RWPE2 (cell line): ENCODE measurements around the gene GET4.

ENCODE experiments used
- ATAC-seq: fragments of 200-7000 bp; cut with Tn5 transposase; 3 replicates; pipeline ENCODE4 v1.9.1; 2021; ENCODE audit warnings: low read depth
- DNase-seq: peaks from one replicate; pipeline ENCODE4 v3.0.0-alpha.2; 2020; ENCODE audit warnings: low spot score
- H3K27ac ChIP-seq: fragments of 450-650 bp; 2 replicates; pipeline ENCODE4 v1.5.1; 2017; ENCODE audit warnings: mild to moderate bottlenecking; ENCODE audit not compliant: poor library complexity, severe bottlenecking
- H3K27me3 ChIP-seq: fragments of 250-450 bp; sonication (Bioruptor Pico); 2 replicates; pipeline ENCODE4 v1.5.1; 2021; ENCODE audit warnings: mild to moderate bottlenecking, moderate library complexity; ENCODE audit not compliant: insufficient read depth, poor library complexity, severe bottlenecking
- H3K36me3 ChIP-seq: fragments of 250-450 bp; sonication (Bioruptor Pico); 2 replicates; pipeline ENCODE4 v1.5.1; 2020; ENCODE audit warnings: low read depth, mild to moderate bottlenecking, moderate library complexity
- H3K4me1 ChIP-seq: fragments of 250-450 bp; sonication (Bioruptor Pico); 2 replicates; pipeline ENCODE4 v1.5.1; 2021; ENCODE audit warnings: mild to moderate bottlenecking, moderate library complexity; ENCODE audit not compliant: insufficient read depth, poor library complexity, severe bottlenecking
- H3K4me3 ChIP-seq: fragments of 250-450 bp; sonication (Bioruptor Pico); 2 replicates; pipeline ENCODE4 v1.5.1; 2021; ENCODE audit warnings: mild to moderate bottlenecking, moderate library complexity; ENCODE audit not compliant: severe bottlenecking
- H3K9me3 ChIP-seq: fragments of 250-450 bp; sonication (Bioruptor Pico); 2 replicates; pipeline ENCODE4 v1.5.1; 2021; ENCODE audit warnings: mild to moderate bottlenecking, moderate library complexity; ENCODE audit not compliant: severe bottlenecking
- CTCF ChIP-seq: fragments of 450-650 bp; IDR thresholded peaks from one replicate; pipeline ENCODE4 v1.5.1; 2017; ENCODE audit warnings: mild to moderate bottlenecking, moderate library complexity; ENCODE audit not compliant: poor library complexity, severe bottlenecking

Gene GET4

GRCh38 chr7:876972-877311 is 588 bp downstream of the GET4 start:
- Histone ChIP-seq H3K4me1 (peaks cover 6% of the 10 kb centered on the region), H3K4me3 (peak overlapping the region; percentile 100), H3K9me3 (no peaks in the 10 kb centered on the region), H3K27me3 (no peaks in the 10 kb centered on the region), H3K27ac (peak overlapping the region; percentile 38), H3K36me3 (peaks cover 56% of the 10 kb centered on the region)
- TF ChIP-seq CTCF, result no peak
- DNase-seq, result peak; percentile 69
- ATAC-seq, result peak; percentile 55

DNA sequence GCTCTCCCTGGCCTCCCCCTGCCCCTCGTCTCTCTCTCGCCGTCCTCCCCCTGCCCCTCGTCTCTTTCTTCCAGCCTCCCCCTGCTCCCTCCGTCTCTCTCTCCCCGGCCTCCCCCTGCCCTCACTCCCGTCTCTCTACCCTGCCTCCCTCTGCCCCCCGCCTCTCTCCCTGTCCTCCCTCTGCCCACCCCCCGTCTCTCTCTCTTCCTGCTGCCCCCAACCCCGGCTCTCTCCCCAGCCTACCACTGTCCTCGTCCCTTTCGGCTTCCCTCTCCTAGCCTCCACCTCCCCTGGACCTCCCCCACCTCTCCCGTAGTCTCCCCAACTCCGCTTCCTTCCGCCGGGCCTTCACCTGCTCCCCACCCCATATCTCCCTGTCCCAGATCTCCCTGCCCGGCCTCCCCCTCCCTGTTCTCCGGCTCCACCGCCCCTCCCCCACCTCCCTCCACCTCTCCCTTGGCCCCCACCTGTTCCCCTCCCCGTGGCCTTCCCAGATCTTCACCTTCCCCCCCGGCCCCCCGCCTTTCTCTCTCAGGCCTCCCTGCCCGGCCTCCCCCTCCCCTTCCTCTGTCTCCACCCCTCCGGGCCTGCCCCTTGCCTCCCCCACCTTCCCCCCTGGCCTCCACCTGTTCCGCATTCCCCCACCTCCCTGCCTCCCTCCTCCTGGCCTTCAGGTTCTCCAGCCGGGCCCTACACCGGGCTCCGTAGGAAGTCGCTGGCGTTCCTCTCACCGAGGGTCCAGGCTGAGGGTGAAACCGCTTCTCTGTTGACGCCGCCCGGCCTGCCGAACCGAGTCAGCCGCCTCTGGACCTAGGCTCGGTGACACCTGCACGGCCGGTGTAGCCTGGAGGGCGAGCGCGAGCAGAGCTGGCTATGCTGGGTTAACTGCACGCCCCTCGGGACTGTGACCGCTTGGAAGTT is 1.2 kb downstream of the GET4 start:
- Histone ChIP-seq H3K4me3 (peak overlapping the region; percentile 100), H3K27ac (peak overlapping the region; percentile 38), H3K36me3 (peaks cover 50% of the 10 kb centered on the region), H3K4me1 (peaks cover 6% of the 10 kb centered on the region), H3K9me3 (no peaks in the 10 kb centered on the region), H3K27me3 (no peaks in the 10 kb centered on the region)
- TF ChIP-seq CTCF, result no peak
- DNase-seq (peak; percentile 70), ATAC-seq (no peak)

- Histone ChIP-seq H3K4me3 (no peak overlapping the region), H3K27ac (no peak overlapping the region), H3K36me3 (peaks cover 35% of the 10 kb centered on the region), H3K27me3 (no peaks in the 10 kb centered on the region), H3K4me1 (peaks cover 2% of the 10 kb centered on the region), H3K9me3 (no peaks in the 10 kb centered on the region)
- DNase-seq, result no peak
- TF ChIP-seq CTCF, result no peak
- ATAC-seq, result no peak
These were observed 2.7 kb downstream of the GET4 start for GRCh38 chr7:879093-879492.

DNA sequence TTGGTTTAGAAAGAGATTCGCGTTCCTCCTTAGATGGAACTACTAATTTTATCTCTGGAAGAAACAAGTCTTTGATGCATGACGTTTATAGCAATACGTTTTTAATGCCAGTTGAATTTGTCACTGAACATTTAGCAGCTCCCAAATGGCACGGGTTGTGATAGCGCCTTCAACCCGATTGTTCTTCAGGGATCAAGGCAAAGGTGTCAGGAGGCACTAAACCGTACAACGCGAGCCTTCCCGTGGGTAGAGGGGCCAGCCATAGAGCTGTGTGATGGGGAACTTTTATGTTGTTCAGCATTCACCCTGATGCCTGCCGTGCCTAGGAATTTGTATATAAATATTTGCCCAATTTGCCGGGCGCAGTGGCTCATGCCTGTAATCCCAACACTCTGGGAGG is 3.4 kb downstream of the GET4 start:
- no peak overlapping the region for H3K27ac ChIP-seq
- H3K4me1 ChIP-seq, result peaks cover 2% of the 10 kb centered on the region

More for the DNA sequence above, 3.4 kb downstream of the GET4 start:
- Histone ChIP-seq H3K9me3 (no peaks in the 10 kb centered on the region), H3K4me3 (no peak overlapping the region), H3K27me3 (no peaks in the 10 kb centered on the region), H3K36me3 (peaks cover 28% of the 10 kb centered on the region)
- ATAC-seq (no peak), DNase-seq (no peak)
- TF ChIP-seq CTCF, result no peak
